Adrenal gland (tissue), 12 donors: ENCODE results near the gene LACTBL1. TPM values are rescaled to one million over a fixed set of nuclear protein-coding genes. Genes with fewer than 3 reads are reported as not detected.

Source experiments
- DNase-seq, 7 donors: peaks; one replicate each; pipeline ENCODE4 v3.0.0-alpha.2; 2019 to 2020
- H3K27ac ChIP-seq, 5 donors: fragments of 200-600 bp; sonication (generic) in 4 of 5; 1 replicate in 3 of 5; 2 replicates in 2 of 5; pipeline versions ENCODE4 v1.5.1 to v1.8.0; 2016 to 2020; ENCODE audit warnings: mild to moderate bottlenecking in 1 of 5
- H3K27me3 ChIP-seq: fragments of 200-600 bp; 2 replicates; pipeline ENCODE4 v1.8.0; 2021
- H3K36me3 ChIP-seq, 2 donors: fragments of 200-600 bp; replicated peaks in 1 of 2; 1 replicate in 1 of 2; 2 replicates in 1 of 2; pipeline versions ENCODE4 v1.5.1 to v1.8.0; 2018 to 2022
- H3K4me1 ChIP-seq, 2 donors: fragments of 200-600 bp; replicated peaks in 1 of 2; 1 replicate in 1 of 2; 2 replicates in 1 of 2; pipeline versions ENCODE4 v1.5.1 to v1.8.0; 2018 to 2021
- H3K4me3 ChIP-seq, 4 donors: fragments of 200-600 bp; sonication (generic) in 3 of 4; one replicate each; pipeline ENCODE4 v1.5.1; 2016 to 2018
- H3K9me3 ChIP-seq, 3 donors: fragments of 200-600 bp; sonication (generic) in 1 of 3; replicated peaks in 1 of 3; 1 replicate in 2 of 3; 2 replicates in 1 of 3; pipeline versions ENCODE4 v1.5.1 to v1.8.0; 2016 to 2021
- CTCF ChIP-seq, 6 experiments: fragments of 450-650 bp in 4 of 6; fragments of 200-600 bp in 2 of 6; sonication (generic) in 1 of 6; IDR thresholded peaks; 1 replicate in 5 of 6; 2 replicates in 1 of 6; pipeline versions ENCODE4 v1.5.1 to v1.8.0; 2016 to 2021; ENCODE audit warnings: antibody characterized with exemption in 6 of 6, mild to moderate bottlenecking in 2 of 6, moderate library complexity in 1 of 6
- POLR2A ChIP-seq, 2 donors: fragments of 450-650 bp; IDR thresholded peaks; one replicate each; pipeline ENCODE4 v1.6.1; 2017; ENCODE audit warnings: antibody characterized with exemption in 2 of 2, mild to moderate bottlenecking in 2 of 2, moderate library complexity in 1 of 2
- WGBS, 4 donors: extraction: QIAGEN DNeasy Blood & Tissue Kit in 2 of 4; methylation state at CpG; one replicate each; pipeline versions ENCODE4 v1.1.5 to v1.1.7; 2013 to 2017; 5-methylcytosine and 5-hydroxymethylcytosine counted together
- intact Hi-C, 2 donors: fragments of 100-400 bp; cut with DNase I; formaldehyde crosslinking; loops; one replicate each; pipeline versions ENCODE4 v1.14.1 to v1.15.0; 2022 to 2023
- polyA plus RNA-seq, 3 donors: library from polyadenylated mRNA; stranded (reverse); fragments of 200-250 nt in 2 of 3; fragments of 350-450 nt in 1 of 3; fragmentation: Illumina TruSeq in 1 of 3; extraction: RNeasy Lipid Tissue Mini Kit (QIAGEN cat#74804) in 1 of 3; gene quantifications; one replicate each; pipeline ENCODE4 v1.2.3, GENCODE V29; 2013 to 2014
- total RNA-seq, 9 donors: library from RNA; depleted of rRNA in 4 of 9; stranded (reverse); fragments of >200 nt in 4 of 9; fragments of 120-200 nt in 1 of 9; fragmentation: NEBNext Ultra II Directional in 1 of 9; extraction: Animal tissue kit (Norgen Biotek cat#: 25700) in 1 of 9; gene quantifications; one replicate each; pipeline versions ENCODE4 v1.1.0 to v1.2.4, GENCODE V29; 2013 to 2023
- donor health status: healthy with polysubstance abuse.
- donor health status: Bipolar disorder and iron deficiency.
- donor health status: DM: yes; HTN: yes; CAD: no.
- donor health status: DM: no; HTN: no; CAD: no.
- donor health status: DM: no; HTN: no; CAD: no.
- donor health status: DM: yes; HTN: yes; CAD: no.

The LACTBL1 gene
- total and polyA plus RNA-seq, 12 donors, result not detected

- H3K27me3 ChIP-seq, result no peaks in the 10 kb centered on the region
- TF ChIP-seq POLR2A (IDR thresholded peaks at IDR 0.05), result peak in 1 of 2 donors; percentile 8
- peak; percentile 44 to 96 (median 91) for TF ChIP-seq CTCF (IDR thresholded peaks at IDR 0.05)
- H3K9me3 ChIP-seq, result no peaks in the 10 kb centered on the region
- H3K27ac ChIP-seq, result no peak overlapping the region
- DNase-seq, result peak; percentile 69 to 91 (median 85)
- H3K36me3 ChIP-seq, result no peaks in the 10 kb centered on the region
- WGBS, 4 donors, result 23 to 37% (median 31%) methylated on average over 8 to 9 of the region's 9 CpGs
- H3K4me3 ChIP-seq, result no peak overlapping the region
- peaks cover 0 to 4% of the 10 kb centered on the region in 2 donors for H3K4me1 ChIP-seq
- intact Hi-C loops, result loop anchor here (2.0 to 5.0 kb wide), 2 partner anchors 208 to 211 kb away; no protein-coding TSS in a partner anchor
These were observed 4.0 kb upstream of the LACTBL1 start for GRCh38 chr1:22976461-22977243.

DNA sequence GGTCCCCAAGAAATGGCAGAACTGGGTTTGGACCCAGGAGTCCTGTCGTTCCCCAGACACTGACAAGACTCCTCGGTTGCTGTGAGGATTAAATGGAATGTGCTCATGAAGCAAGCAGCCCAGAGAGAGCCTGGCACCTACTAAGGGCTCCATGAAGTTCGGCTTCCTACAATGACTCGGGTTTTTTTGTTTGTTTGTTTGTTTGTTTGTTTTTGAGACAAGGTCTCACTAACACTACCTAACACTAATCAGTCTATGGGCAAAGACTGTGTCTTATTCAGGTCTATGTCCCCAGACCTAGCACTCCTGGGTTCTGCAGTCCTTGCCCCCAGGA, 3.4 kb upstream of the LACTBL1 start:
- no peak for TF ChIP-seq CTCF (IDR thresholded peaks at IDR 0.05)
- TF ChIP-seq POLR2A (IDR thresholded peaks at IDR 0.05), result no peak
- intact Hi-C loops, result loop anchor here (2.0 to 5.0 kb wide), 2 partner anchors 209 to 211 kb away; no protein-coding TSS in a partner anchor
- H3K36me3 ChIP-seq, result no peaks in the 10 kb centered on the region
- H3K9me3 ChIP-seq, result no peaks in the 10 kb centered on the region
- WGBS, 4 donors, result 35 to 49% (median 42%) methylated on average over 4 of the region's 4 CpGs
- H3K4me3 ChIP-seq, result no peak overlapping the region
- no peak for DNase-seq
- H3K4me1 ChIP-seq, result peaks cover 0 to 4% of the 10 kb centered on the region in 2 donors
- H3K27me3 ChIP-seq, result no peaks in the 10 kb centered on the region
- H3K27ac ChIP-seq, result peak overlapping the region in 1 of 5 donors; percentile 6

GRCh38 chr1:22975694-22976093, 3.0 kb upstream of the LACTBL1 start:
- Histone ChIP-seq H3K4me1 (peaks cover 0 to 4% of the 10 kb centered on the region in 2 donors), H3K4me3 (no peak overlapping the region), H3K27me3 (no peaks in the 10 kb centered on the region), H3K9me3 (no peaks in the 10 kb centered on the region), H3K27ac (peak overlapping the region in 1 of 5 donors; percentile 6), H3K36me3 (no peaks in the 10 kb centered on the region)
- WGBS, 4 donors, result 44 to 53% (median 48%) methylated on average over 2 to 3 of the region's 3 CpGs
- intact Hi-C loops, result loop anchor here (2.0 to 5.0 kb wide), 2 partner anchors 209 to 212 kb away; no protein-coding TSS in a partner anchor
- peak in 3 of 7 donors; percentile 30 to 37 (median 33) for DNase-seq
- TF ChIP-seq CTCF (IDR thresholded peaks at IDR 0.05), result no peak
- TF ChIP-seq POLR2A (IDR thresholded peaks at IDR 0.05), result no peak

DNA sequence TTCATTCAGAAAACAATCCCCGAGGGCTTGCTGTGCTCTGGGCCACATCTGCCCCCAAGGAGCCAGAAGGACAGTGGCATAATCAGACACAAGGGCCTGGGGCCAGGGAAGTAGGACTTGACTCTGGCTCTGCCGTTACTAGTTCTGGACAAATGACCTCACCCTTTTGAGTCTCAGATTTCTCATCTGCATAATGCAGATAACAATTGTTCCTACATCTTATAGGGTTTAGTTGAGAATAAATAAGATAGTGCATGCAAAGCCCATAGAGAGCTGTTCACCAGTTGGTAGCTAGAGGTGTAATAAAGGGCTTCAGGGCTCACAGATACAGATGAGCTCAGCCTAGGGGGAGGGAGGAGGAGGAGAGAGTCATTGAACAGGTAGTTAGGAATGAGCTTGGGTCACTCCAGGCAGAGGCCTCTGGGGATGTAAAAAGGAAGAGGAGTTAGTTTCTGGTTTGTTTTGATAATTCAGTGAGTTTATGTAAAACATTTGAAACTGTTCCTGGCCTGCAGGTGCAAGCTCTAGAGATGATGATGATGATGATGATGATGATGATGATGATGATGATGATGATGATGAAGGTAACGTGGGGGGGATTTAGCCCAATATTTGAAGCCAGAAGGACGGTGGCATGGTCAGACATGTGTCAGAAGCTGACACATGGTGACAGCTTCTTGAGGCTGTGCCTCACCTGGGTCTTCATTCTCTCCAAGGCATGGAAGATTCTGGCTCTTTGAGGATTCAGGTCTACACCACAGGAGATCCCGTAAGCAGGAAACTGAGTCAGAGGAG, 858 bp downstream of the LACTBL1 start:
- intact Hi-C loops, result no loop called here
- TF ChIP-seq POLR2A (IDR thresholded peaks at IDR 0.05), result no peak
- TF ChIP-seq CTCF (IDR thresholded peaks at IDR 0.05), result no peak

More for the DNA sequence above, 858 bp downstream of the LACTBL1 start:
- no peaks in the 10 kb centered on the region for H3K27me3 ChIP-seq
- no peaks in the 10 kb centered on the region for H3K36me3 ChIP-seq
- H3K27ac ChIP-seq, result no peak overlapping the region
- no peaks in the 10 kb centered on the region for H3K9me3 ChIP-seq
- no peak overlapping the region for H3K4me3 ChIP-seq
- DNase-seq, result peak in 1 of 7 donors; percentile 17
- no peaks in the 10 kb centered on the region for H3K4me1 ChIP-seq
- WGBS, 4 donors, result 61 to 71% (median 67%) methylated on average over 5 of the region's 5 CpGs
